Measurements from ENCODE around the gene PDK2.

PDK2 gene

DNA sequence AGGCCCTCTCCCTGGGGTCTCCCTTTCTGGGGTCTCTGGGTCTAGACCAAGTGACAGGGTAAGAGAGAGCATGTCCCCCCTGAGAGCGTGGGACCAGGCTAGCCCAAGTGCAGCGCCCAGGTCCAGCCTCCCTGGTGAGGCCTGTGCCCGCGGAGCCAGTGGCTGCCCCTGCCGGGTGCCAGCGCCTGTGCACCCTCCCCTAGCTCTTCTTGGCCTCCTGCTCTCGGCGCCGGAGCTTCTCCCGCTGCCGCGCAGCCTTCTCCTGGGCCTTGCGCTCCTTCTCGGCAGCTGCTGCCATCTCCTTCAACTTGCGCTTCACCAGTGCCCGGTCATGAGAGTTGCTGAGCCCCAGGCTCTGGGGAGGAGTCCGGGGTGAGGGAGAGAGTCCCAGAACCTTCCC, 17.5 kb downstream of the PDK2 start:
- TF ChIP-seq TAF1 (IDR thresholded peaks at IDR 0.05; ENCODE audit: low read depth) (no peak), CEBPB (IDR thresholded peaks at IDR 0.05) (no peak), NFIC (IDR thresholded peaks at IDR 0.05) (no peak), FOXM1 (IDR thresholded peaks at IDR 0.05; ENCODE audit: borderline replicate concordance, low read depth) (no peak)

DNA sequence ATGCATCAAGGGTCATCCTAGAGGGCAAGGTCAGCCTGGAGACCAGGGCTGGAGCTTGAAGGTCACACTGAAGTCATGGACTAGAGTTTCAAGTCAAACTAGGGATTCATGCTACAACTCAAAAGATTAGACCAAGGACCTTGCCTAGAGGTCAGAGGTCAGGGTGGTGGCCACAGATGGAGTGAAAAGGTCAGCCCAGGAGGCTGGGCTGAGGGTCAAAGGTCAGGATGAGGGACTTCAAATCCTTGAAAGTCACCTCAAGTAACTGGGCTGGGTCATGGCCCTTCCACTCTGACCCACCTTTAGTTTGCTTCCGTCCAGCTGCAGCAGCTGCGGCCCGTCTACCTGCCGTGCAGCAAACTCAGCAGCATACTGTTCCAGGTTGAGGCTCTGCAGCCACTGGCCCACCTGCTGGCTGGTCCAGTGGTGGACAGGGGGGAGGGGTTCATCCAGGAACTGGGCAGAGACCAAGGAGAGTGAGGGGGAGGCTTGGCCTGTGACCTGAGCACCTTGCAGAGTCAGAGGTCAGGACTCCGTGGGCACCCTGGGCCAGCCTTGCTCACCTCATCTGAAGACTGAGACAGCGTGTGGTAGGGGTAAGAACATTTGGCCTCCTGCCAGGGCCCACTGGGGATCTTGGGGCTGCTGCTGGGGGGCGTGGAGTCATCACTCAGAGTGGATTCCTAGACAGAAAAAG, 18.6 kb downstream of the PDK2 start:
- no peak for TF ChIP-seq ZBTB7A (IDR thresholded peaks at IDR 0.05; ENCODE audit: low read depth)
- 0 out of 2 replicates have a peak, but pooled peaks have one; percentile 21 for TF ChIP-seq NFIC (IDR thresholded peaks at IDR 0.05)
- TF ChIP-seq EP300 (IDR thresholded peaks at IDR 0.05; ENCODE audit: borderline replicate concordance) = no peak
- no peak for TF ChIP-seq CEBPB (IDR thresholded peaks at IDR 0.05)
- TF ChIP-seq CREB1 (IDR thresholded peaks at IDR 0.05; ENCODE audit: low read depth) = no peak
- no peak for TF ChIP-seq RAD21 (IDR thresholded peaks at IDR 0.05; ENCODE audit: low read depth)
- no peak for TF ChIP-seq TCF12 (IDR thresholded peaks at IDR 0.05; ENCODE audit: low read depth)

DNA sequence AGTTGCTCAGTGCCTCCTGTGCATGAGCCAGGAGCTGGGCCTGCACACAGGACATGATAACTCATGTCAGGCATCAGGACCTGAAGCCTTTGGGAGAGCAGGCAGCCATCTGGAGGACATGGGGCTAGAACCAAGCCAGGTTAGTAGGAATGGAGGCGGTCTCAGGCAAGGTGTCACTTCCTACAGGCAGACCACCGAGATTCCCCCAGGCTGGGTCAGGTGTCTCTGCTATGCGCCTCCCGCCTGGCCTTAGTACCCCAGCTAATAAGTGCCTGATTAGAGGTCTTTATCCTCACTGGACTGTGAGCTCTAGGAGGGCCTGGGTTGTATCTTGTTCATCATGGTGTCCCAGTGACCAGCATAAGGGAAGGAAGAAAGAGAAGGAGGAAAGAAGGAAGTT, 19.2 kb downstream of the PDK2 start:
- TF ChIP-seq YY1 (IDR thresholded peaks at IDR 0.05; ENCODE audit: low read depth) = no peak
- no peak for TF ChIP-seq REST (IDR thresholded peaks at IDR 0.05; ENCODE audit: low read depth)

DNA sequence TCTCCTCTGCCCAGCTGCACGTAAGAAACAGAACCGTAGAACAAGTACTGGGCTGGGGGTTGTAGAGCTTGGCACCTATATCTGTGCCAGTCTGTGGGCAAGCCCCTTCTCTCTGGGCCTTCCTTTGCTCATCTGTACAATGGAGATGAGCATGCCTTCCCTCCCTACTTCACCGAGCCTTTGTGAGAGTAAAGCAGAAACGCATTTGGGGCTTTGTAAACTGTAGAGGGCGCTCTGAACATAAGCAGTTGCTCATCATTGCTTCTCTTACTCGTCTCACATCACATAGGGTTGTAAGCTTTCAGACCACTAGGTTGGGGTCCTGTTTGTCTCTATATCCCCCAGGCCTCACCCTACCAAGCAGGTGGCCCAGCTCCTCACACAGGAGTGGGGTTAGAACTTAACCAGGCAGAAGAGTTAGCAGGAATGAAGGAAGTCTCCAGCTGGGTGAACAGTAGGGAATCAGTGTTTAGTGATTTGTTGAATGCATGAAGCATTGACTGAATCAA, 19.8 kb downstream of the PDK2 start:
- 0 out of 2 replicates have a peak, but pooled peaks have one; percentile 10 for TF ChIP-seq TCF12 (IDR thresholded peaks at IDR 0.05; ENCODE audit: low read depth)
- peak; percentile 75 for TF ChIP-seq RAD21 (IDR thresholded peaks at IDR 0.05; ENCODE audit: low read depth)
- no peak for TF ChIP-seq TAF1 (IDR thresholded peaks at IDR 0.05; ENCODE audit: low read depth)
- no peak for TF ChIP-seq TEAD4 (IDR thresholded peaks at IDR 0.05)

GRCh38 chr17:50115756-50116155, 20.6 kb downstream of the PDK2 start:
- TF ChIP-seq FOXM1 (IDR thresholded peaks at IDR 0.05; ENCODE audit: borderline replicate concordance, low read depth) (no peak), ZBTB7A (IDR thresholded peaks at IDR 0.05; ENCODE audit: low read depth) (no peak), MAX (IDR thresholded peaks at IDR 0.05) (no peak), EGR1 (IDR thresholded peaks at IDR 0.05) (no peak), REST (IDR thresholded peaks at IDR 0.05; ENCODE audit: low read depth) (no peak), YY1 (IDR thresholded peaks at IDR 0.05; ENCODE audit: low read depth) (no peak), TAF1 (IDR thresholded peaks at IDR 0.05; ENCODE audit: low read depth) (no peak), NFIC (IDR thresholded peaks at IDR 0.05) (no peak), EP300 (IDR thresholded peaks at IDR 0.05; ENCODE audit: borderline replicate concordance) (no peak), TEAD4 (IDR thresholded peaks at IDR 0.05) (no peak), CEBPB (IDR thresholded peaks at IDR 0.05) (no peak), CREB1 (IDR thresholded peaks at IDR 0.05; ENCODE audit: low read depth) (no peak), TCF12 (IDR thresholded peaks at IDR 0.05; ENCODE audit: low read depth) (no peak), RAD21 (IDR thresholded peaks at IDR 0.05; ENCODE audit: low read depth) (no peak)
- TF ChIP-seq, protein P1, sequence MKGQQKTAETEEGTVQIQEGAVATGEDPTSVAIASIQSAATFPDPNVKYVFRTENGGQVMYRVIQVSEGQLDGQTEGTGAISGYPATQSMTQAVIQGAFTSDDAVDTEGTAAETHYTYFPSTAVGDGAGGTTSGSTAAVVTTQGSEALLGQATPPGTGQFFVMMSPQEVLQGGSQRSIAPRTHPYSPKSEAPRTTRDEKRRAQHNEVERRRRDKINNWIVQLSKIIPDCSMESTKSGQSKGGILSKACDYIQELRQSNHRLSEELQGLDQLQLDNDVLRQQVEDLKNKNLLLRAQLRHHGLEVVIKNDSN (IDR thresholded peaks at IDR 0.05) = no peak

GRCh38 chr17:50117202-50118051, 22.3 kb downstream of the PDK2 start:
- TF ChIP-seq TEAD4 (IDR thresholded peaks at IDR 0.05) (no peak), EP300 (IDR thresholded peaks at IDR 0.05; ENCODE audit: borderline replicate concordance) (no peak), CREB1 (IDR thresholded peaks at IDR 0.05; ENCODE audit: low read depth) (no peak), MAX (IDR thresholded peaks at IDR 0.05) (no peak)

Measured in Ishikawa (cell line).